ENCODE measurements around the gene CYP1B1. TPM values are rescaled to one million over a fixed set of nuclear protein-coding genes. Genes with fewer than 3 reads are reported as not detected.
"Not testable (repeated sequence)": the region's sequence is repeated elsewhere in the genome, so short reads cannot be mapped to it uniquely, and the experiment has no call there.

Gene CYP1B1
- total RNA-seq, 1 donor from 2014 or later: 14.1 TPM

DNA sequence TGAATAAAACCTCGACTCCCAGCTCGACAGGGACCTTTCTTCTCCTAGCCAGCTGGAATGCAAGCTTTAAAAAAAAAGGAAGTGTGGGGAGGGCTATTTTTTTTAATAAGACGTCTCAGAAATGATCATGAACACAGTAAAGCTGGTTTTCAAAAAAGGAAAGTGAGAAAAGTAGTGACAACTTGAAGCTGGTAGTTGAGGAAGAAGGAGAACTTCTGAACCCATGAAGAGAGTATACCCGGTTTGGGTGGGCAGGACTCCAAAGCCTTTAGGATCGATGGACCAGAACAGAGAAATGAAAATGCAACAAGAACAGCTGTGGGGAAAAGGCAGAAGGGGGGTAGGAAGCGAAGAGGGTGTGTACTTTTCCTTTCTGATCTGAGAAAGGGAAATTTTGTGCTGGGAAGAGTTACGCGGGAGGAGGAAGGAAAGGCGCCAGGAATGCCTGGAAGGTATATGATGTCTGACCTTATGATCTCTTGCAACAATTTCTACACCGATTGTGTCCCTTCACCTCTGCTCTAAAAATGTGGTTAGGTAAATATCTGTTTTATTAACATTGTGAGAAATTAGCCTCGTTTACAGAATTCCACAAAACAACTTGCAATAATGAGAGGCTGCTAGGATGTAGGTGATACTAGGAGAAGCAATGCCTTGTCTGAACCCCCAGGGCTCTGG, 22.6 kb upstream of the CYP1B1 start:
- DNase-seq: no peak

DNA sequence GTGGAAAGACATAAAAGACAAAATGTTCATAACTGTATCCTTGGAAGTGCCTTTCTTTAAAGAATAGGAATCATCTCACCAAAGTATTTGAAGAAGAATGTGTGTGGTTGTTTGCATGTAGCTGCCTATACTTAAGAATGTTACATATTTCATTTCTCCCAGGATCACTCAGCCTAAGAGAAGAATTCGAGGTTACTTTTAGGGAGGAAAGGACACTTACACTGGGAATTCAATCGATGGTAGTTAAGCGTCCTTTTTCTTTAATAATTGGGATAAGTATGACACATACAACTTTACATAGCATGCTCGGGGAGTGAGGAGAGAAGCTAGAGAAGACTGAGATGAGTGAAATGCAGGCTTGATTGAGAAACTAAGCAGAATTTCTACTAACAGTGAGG, 22.0 kb upstream of the CYP1B1 start:
- no peak for DNase-seq

DNA sequence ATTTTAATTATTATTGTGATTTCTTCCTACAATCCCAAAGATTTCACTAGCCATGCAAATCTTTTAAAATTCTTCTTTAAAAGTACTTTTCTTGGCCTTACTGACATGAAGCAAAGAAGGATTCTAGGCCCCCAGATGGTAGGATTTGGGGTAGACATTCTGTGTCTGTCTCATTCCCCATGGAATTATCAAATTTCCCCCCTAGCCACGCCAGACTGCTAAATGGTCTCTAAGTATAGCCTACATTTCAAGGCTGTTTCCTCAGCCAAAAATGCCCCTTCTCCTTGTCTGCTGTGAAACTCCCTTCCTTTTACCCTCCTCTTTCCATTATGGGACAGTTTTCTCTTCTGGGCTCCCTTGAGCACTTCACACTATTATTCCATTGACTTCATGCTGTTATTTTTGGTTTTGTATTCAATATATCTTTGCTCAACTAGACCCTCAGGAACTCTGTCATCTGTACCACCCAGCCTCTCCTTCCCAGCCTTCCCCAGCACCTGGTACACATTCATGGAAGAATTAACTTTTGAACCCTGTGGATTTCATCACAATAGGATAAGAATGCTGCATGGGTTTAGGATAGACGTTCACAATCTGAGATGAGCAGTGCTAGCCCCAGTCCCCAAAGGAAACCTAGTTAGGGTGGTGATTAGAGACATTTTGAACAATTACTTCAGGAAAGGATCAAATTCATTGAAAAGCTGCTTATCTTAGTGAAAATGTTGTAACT, 21.5 kb upstream of the CYP1B1 start:
- DNase-seq: no peak

DNA sequence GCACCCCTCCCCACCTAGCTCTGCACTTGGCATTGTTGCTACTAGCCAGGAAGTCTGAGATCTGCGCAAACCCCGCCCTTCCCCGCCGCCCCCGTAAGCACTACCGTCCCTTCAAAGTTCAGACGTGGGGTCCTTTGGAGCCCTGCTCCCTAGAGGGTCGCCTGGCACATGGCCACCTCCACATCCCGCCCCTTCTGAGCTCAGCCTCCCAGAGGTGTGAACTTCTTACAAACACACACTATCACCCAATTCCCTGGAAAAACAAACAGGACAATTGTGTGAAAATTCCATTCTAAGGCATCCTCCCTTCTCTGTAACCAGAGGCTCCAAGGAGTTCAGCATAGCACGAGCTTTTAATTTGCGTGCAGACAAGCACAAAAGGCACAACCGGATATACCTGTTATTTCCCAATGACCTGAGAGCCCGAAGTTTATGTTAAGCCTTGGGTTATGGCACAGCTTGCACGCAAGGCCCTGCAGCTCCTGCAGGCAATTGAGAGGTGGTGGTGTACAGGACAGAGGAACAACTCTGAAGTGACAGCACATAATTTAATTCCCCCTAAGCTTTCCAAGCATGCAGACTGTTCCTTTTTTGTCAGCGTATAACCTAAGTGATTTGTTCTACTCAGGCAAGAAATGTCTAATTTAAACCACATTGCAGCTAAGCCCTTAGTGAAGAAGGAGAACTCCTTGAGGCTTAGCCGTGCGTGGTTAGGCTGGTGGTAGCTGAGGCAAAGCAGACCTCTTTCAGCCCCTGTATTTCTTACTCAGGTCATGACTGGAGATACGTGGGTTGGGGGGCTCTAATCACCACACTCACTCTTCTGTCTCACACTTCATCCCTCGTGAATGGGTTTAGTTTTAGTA, 20.3 kb upstream of the CYP1B1 start:
- DNase-seq: peak; percentile 57

DNA sequence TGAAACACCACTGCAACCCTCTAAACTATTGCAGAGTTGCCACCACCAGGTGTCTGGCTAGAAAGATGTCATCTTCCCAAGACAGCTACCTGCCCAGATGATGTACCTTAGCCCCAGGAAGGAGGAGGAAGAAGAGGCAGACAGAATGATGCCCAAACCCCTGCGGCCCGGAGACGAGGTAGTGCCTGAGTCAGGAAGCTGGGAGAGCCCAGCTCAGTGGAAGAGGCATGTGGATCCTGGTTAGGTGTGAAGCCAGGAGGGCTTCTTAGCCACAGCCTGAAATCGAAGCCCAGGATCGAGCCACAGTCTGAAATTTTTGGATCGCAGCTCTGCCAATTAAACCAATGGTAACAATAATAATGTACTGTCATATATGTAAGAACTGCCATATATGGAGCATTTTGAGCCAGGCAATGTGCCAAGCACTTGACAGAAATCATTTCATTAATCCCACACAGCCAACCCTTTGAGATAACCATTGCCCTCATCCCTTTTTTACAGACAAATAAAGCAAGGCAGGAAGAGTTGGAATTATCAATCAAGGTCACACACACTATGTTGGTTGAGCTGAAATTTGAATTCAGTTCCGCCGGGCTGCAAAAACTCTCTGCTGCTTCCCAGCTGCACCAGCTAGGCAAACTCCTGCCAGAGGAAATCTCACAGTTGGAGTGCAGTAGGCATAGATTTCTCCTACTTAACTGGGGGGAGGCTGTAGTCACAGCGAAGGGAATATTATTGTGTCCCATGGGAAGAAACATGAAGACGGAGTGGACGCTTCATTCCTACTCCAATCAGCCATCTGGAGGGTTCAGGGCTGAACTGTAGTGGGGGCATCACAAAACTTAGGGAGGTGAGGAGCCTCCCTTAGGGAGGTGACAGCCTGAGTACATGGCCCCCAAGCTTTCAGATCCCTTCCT, 19.4 kb upstream of the CYP1B1 start:
- no peak for DNase-seq

DNA sequence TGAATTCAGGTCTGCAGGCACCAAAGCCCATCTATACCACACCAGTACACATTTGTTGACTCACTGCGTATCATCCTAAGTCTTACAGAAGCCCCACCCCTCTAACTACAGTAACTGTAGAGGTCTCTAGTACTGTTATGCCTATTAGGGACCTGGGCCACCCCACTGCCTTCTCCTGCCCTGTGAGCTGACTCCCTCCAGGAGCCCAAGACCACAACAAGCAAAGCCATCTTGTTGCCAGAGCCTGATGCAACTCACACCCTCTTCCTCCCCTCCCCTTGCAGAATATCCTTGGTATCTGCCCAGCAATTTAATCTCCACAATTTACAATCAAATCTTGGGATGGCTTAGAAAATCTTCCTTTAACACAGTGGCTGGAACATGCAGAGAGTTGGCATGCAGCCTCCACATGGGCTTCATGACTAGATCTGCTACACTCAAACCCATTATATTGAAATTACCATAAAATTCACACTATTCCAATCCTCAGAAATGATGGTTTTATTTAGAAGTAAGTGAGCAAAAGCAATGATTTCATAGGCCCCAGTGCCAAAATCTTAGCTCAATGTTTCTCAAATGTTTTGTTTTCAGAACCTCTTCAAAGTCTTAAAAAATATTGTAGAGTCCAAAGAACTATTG, 17.7 kb upstream of the CYP1B1 start:
- peak; percentile 30 for DNase-seq

DNA sequence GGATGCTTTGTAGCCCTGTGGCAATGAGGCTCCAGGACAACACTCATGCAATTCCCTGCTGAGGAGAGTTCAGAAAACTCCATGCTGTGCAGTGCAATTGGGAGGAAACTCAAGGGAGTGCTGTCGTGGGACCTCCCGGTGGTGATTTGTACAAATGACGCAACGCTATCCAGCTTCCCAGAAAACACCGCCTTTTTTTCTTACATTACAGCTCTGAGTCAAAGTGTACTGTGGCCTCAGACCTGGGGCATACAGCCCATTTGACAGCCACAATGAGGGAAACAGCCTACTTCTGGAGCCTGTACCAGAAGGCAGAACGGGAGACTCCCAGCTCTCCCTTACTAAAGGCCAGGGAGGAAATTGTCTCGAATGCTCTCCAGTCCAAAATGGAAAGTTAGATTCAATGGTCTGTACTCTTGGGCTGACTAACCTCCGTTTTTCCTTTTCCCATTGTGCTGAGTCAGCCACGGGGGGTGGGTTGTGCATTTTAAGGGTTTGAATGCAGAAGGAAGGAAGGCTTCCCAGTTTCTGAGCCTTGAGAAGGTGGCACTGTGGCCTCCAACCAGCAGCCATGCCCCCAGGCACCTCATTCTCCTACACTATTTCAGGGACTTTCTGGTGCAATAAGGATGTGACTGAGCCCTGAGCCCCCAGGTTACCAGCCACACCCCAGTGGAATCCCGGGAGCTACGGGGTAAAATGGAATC, 16.4 kb upstream of the CYP1B1 start:
- DNase-seq: peak; percentile 31

DNA sequence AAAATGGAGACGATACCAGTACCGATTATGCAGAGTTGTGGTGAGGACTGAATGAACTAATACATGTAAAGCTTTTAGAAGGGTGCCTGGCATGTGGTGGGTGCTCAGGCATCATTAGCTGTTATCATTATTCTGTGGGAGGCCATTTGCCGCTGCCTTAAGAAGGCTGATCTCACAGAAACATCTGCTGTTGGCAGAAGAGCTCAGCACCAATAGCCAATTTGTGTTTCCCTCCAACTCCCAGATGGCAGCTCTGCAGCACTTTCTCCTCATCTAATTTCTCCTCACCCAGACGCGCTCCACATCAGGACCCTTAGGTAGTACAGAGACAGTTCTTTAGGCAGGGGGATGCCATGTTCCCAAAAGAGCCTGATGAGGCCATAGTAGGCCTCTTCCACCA, 15.8 kb upstream of the CYP1B1 start:
- no peak for DNase-seq

DNA sequence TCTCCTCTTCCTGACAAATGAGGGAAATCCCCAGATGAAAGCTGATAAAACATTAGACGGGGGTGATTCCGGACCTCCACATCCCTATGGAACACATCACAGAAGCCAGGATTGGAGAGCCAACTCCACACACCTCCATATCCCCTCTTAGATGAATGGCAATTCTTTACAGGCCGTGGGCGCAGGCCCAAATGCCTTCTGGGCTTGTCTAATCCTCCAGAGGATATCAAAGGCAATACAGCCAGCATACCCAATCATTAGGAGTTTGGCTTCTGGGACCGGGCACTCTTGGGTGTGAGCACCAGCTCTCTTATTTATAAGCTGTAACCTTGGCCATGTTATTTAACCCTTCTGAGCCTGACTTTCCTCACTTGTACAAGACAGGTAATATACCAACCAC, 15.0 kb upstream of the CYP1B1 start:
- DNase-seq: no peak

DNA sequence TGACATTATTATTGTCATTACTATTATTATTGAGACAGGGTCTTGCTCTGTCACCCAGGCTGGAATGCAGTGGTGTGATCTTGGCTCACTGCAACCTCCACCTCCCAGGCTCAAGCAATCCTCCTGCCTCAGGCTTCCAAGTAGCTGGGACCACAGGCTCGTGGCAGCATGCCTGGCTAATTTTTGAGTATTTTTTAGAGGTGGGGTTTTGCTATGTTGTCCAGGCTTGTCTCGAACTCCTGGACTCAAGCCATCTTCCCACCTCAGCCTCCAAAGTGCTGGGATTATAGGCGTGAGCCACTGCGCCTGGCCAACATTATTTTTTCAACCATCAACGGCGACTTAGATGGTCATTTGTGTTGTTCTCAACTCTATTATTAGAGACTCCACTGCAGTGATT, 14.3 kb upstream of the CYP1B1 start:
- DNase-seq: not testable (repeated sequence)

DNA sequence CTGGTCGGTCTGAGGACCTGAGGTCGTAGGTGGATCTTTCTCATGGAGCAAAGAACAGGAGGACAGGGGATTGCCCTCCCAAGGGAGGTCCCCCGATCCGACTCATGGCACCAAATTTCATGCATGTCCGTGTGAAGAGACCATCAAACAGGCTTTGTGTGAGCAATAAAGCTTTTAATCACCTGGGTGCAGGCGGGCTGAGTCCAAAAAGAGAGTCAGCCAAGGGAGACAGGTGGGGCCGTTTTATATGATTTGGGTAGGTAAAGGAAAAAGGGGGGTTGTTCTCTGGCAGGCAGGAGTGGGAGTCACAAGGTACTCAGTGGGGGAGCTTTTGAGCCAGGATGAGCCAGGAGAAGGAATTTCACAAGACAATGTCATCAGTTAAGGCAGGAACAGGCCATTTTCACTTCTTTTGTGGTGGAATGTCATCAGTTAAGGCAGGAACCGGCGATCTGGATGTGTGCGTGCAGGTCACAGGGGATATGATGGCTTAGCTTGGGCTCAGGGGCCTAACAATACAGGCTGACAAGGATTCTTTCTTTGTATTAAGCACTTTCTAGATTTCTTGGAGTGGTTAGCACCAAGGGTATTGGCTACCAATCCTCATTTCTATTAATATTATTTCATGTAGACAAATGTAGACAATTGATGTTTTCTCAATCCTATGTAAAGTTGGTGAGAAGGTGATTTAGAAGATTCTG, 10.2 kb upstream of the CYP1B1 start:
- DNase-seq: not testable (repeated sequence)

DNA sequence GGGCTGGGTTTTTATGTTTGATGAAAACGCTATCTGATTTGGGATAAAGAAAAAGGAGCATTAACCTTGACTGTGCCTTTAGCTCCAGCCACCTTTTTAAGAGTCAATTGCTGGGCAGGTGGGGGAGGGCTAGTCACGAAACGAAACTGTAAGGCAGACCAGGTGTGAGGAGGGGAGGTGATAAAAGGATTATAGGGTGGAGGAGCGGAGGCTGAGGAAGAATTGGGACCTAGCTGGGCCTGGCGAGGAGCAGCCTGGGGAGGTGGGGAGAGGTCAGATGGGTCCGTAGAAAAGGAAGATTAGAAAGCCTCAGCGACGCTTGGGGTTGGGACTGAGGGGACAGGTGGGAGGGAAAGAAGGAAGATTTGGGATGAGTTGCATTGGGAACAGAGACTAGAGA, 8.6 kb upstream of the CYP1B1 start:
- DNase-seq: not testable (repeated sequence)

DNA sequence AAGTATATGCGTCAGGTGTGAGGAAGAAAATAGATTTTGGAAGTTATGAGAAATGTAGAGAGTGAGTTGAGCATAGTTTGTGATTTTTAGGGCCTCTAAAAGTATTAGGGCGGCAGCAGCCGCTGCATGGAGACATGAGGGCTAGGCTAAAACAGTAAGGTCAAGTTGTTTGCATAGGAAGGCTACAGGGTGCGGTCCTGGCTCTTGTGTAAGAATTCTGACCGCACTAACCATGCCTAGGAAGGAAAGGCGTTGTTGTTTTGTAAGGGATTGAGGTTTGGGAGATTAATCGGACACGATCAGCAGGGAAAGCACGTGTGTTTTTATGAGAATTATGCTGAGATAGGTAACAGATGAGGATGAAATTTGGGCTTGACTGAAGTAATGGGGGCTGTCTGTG, 6.8 kb upstream of the CYP1B1 start:
- DNase-seq: not testable (repeated sequence)

DNA sequence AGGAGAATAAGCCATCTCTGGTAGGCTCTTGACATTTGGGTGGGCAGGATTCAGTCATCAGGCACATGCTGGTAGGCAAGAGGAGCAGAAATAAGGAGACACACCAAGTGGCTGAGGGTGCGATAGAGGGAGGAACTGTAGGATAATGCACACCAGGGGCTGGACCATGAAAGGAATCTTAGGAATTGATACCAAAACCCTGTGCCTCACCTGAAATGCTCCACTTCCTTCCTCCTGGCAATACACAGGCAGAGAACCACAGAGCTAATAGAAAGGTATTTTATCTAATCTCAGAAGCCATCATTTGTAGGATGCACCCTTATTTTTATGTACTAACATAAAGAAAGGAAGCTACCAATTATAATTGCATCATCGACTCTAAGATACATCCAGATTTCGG, 4.4 kb upstream of the CYP1B1 start:
- DNase-seq: no peak

DNA sequence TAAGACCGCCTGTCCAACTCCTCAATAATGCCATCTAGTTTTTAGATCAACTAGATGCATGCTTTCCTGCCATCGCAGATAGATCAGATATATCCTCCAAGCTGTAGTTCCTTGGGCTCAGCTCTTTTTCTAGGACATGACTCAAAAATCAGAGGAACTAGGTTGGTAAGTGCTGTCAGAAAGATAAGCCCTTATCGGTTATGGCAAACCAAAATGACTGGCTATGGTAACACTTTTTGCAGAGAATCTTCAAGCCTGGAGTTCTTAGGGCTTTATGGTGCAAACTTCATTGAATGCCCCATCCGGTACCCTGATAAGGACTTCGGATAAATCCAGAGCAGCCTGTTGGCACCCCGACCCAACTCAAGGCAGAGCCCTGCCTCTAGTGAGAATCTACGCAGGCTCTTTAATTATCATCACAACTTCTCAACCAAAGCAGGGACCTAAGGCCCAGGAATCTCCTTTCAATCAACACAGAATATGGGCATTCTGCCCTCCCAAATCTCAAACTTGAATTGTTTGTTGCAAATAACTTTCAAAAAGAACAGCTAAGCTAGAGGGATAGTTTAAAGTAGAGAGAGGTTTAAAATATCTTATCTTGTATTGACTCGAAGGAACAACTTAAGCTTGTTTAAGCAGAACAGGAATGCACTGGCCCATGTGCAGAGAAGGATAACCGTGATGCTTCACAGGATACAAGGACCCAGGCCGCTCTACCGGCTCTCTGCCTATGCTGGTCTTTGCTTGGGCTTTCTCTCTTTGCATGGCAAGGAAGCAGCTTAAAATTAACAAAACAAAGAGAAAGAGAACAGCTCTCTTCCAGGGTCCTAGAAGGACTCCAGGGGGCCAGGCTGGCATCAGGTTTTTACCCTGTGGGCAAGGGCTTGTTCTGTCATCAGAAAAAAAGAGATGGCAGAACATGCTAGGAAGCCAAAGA, 3.4 kb upstream of the CYP1B1 start:
- no peak for DNase-seq

DNA sequence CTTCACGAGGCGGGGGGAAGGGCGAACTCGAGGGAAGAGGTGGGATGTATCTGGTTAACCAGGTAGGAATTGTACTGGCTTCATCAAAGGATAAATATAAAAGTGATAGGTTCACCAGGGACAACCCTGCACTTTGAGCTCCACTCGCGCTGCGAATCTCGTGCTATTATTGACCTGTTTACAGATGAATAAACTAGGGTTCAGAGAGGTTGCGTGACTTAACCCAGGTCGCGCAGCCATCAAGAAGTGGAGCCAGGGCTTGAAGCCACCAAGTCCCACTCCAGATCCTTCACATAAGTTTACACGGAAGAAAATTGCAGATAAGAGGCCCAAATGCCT, 1.4 kb upstream of the CYP1B1 start:
- no peak for DNase-seq

DNA sequence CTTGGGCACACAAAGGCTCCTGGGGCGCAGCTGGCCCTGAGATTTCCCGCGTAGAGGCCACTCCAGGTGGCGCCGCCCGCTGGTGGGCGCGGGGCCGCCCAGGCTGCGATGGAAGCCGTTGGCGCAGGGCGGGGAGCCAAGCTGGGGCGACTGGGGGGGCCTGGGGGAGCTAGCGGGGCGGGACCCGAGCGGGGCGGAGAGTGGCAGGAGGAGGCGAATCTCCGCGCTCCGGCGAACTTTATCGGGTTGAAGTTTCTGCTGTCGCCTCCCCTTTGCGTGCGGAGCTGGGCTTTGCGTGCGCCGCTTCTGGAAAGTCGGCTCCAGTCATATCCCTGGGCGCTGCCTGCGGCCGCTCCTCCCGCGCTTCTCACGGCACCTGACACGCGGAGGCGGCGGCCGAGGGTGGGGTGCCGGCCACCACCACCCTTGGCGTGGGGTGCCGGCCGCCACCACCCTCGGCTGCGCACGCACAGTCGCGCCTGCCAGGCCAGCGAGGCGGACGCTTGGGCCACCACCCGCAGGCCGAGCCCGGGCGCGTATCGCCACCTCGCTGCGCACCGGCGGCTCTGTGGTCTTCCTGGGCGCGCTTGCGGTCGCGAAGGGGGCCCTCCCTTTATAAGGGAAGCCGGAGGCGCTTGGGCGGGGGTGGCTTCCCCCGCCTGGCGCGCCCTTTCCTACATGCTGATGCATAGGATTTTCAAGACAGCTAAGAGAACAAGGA, 919 bp upstream of the CYP1B1 start:
- peak; percentile 49 for DNase-seq

DNA sequence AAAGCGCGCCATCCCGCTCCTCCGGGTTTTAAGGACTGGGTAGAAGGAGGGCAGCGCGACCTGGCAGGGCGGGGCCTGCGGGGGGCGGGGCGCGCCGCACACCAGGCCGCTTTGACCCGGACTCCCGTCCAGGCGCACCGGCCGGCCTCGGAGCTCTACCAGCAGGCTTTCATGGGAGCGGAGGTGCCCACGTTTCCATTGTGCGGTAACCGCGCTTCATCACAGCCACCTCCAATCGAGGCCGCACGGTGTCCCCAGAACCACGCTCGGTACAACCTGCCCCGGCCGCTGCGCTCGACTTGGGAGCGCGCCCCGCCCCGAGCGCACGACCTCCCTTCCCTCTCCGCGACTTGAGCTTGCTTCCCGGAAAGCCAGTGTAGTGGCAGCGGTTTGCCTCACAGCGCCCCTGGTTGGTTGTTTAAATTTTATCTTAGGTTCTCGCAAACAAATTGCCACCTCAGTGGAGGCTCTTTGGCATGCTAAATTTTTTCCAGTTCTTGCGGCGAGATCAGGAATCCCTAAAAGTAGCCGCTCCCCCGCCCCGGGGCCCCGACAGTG, 280 bp upstream of the CYP1B1 start:
- DNase-seq: peak; percentile 34
